ENCODE data around the gene CDO1. TPM values are rescaled to one million over a fixed set of nuclear protein-coding genes. Genes with fewer than 3 reads are reported as not detected.

CDO1 gene
- total RNA-seq, 1 donor from 2014 or later = 0.82 TPM

GRCh38 chr5:115795700-115796099 lies 20.8 kb downstream of the CDO1 start:
- DNase-seq (ENCODE audit: extremely low read depth, low read depth, low spot score) = no peak

- no peak for DNase-seq (ENCODE audit: extremely low read depth, low read depth, low spot score)
Observed at GRCh38 chr5:115788440-115788839, 28.0 kb downstream of the CDO1 start.

- no peak for DNase-seq (ENCODE audit: extremely low read depth, low read depth, low spot score)
Observed at GRCh38 chr5:115787426-115787825, 29.0 kb downstream of the CDO1 start.

DNA sequence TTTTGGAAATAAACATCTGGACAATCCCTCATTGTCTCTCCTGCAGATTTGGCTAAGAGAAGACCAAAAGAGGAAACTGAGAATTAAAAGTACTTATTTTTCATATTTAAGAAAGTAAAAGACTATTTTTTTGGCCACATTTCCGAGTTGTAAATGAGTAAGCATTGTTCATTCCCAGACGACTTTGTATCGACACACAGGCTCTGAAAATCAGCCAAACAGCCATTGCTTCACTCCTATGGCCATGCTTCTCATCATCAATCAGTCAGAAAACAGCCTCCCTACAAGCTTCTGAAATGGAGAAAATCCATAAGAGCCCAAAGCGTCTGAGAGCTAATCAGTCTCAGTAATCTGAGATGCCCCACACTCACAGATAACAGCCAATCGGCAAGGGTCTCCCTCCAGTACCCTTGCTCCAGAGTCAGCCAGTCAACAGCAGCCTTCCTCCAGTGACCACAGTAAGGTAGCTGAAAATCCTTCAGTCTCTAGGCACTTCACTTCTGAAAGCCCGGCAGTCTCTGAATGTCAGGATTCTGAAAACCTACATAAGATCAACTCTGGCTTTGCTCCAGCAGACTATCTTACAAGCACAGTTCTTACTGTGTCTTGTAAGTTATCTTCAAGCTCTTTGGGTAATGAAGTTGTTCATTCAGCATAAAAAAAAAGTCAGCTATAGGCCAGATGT lies 30.9 kb downstream of the CDO1 start:
- no peak for DNase-seq (ENCODE audit: extremely low read depth, low read depth, low spot score)

GRCh38 chr5:115778417-115778816 lies 38.0 kb downstream of the CDO1 start:
- no peak for DNase-seq (ENCODE audit: extremely low read depth, low read depth, low spot score)

- no peak for DNase-seq (ENCODE audit: extremely low read depth, low read depth, low spot score)
Observed at GRCh38 chr5:115776989-115777388, 39.5 kb downstream of the CDO1 start.

DNA sequence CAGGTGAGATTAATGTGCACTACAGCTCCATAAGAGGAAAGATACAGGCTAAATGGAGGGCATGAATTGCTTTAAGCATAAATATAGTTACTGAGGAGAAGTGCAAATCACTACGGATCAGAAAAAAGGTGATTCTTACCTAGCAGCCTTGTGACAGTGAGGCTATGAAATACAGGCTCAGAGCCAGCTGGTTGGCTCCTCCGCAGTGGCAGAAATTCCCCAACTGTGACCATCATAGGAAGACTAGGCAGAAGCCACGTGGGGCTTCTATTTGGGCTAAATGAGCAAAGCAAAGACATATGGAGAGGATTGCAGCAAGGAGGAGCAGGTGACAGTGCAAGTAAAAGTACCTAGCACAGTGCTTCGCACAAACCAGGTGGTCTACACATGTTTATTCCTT lies 40.5 kb downstream of the CDO1 start:
- DNase-seq (ENCODE audit: extremely low read depth, low read depth, low spot score) = no peak

- no peak for DNase-seq (ENCODE audit: extremely low read depth, low read depth, low spot score)
Observed at GRCh38 chr5:115774684-115775083, 41.8 kb downstream of the CDO1 start.

GRCh38 chr5:115772731-115773475 lies 43.6 kb downstream of the CDO1 start:
- no peak for DNase-seq (ENCODE audit: extremely low read depth, low read depth, low spot score)

- no peak for DNase-seq (ENCODE audit: extremely low read depth, low read depth, low spot score)
Observed at GRCh38 chr5:115770466-115770865, 46.0 kb downstream of the CDO1 start.

GRCh38 chr5:115767424-115767823 lies 49.0 kb downstream of the CDO1 start:
- no peak for DNase-seq (ENCODE audit: extremely low read depth, low read depth, low spot score)

- no peak for DNase-seq (ENCODE audit: extremely low read depth, low read depth, low spot score)
Observed at GRCh38 chr5:115766608-115767007, 49.9 kb downstream of the CDO1 start.

- no peak for DNase-seq (ENCODE audit: extremely low read depth, low read depth, low spot score)
Observed at GRCh38 chr5:115758356-115758755, 58.1 kb downstream of the CDO1 start.

DNA sequence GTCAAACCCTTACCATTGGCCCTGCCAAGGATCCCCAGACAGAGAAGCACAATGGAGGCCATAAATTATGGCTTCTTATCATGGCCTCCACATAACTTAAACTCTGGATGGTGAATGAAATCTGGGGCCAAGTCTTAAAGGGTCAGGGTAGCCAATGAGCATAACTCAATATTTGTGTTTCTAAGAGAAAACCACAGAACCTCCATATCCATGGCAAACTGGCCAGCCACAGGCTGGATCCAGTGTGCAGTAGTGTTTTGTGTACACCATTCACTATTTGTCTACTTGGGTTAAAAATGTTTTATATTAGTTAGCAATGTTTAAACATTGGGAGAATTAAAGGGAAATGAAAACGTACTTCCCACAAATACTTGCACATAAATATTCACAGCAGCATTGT lies 60.8 kb downstream of the CDO1 start:
- no peak for DNase-seq (ENCODE audit: extremely low read depth, low read depth, low spot score)

Other genes starting within 250 kb of the CDO1 start
- 1.8 and 2.0 TPM in 2 replicates for gene TICAM2, start 214.2 kb downstream of the CDO1 start, total RNA-seq
- 73.2 and 110 TPM in 2 replicates for gene TMED7, start 190.6 kb downstream of the CDO1 start, total RNA-seq
- gene ATG12, start 24.9 kb upstream of the CDO1 start, total RNA-seq = 54.4 and 55.9 TPM in 2 replicates
- 59.7 and 87.1 TPM in 2 replicates for gene AP3S1, start 25.3 kb upstream of the CDO1 start, total RNA-seq
- gene LVRN, start 145.8 kb upstream of the CDO1 start, total RNA-seq = 0.15 and 0.41 TPM in 2 replicates
- not detected in 2 replicates for gene ARL14EPL, start 215.8 kb upstream of the CDO1 start, total RNA-seq

Data from glomerular endothelial cell (primary cell).